OCI-LY7 (cell line): ENCODE measurements around the gene KCNA2. TPM values are rescaled to one million over a fixed set of nuclear protein-coding genes. Genes with fewer than 3 reads are reported as not detected.
A peak's percentile ranks its signal among the peaks of the same experiment; 100 is the strongest.

Experiments
- Bru-seq: library from RNA; stranded (reverse); fragments of 400-500 nt; gene quantifications from one replicate; lab custom pipeline; 2021; lab: Mats Ljungman, UMichigan
- BruChase-seq, 2 experiments: library from RNA; stranded (reverse); fragments of 400-500 nt; gene quantifications; one replicate each; lab custom pipeline; 2021; lab: Mats Ljungman, UMichigan
- BruUV-seq: library from RNA; stranded (reverse); fragments of 400-500 nt; replicated peaks from 2 replicates; lab custom pipeline; 2021; lab: Mats Ljungman, UMichigan
- CTCF ChIA-PET: fragments of 300-600 bp; sonication (Branson Sonifier 250); formaldehyde crosslinking; loops from one replicate; lab custom pipeline; 2022; ENCODE audit warnings: antibody characterized with exemption; ENCODE audit not compliant: unreplicated experiment; lab: Charles Lee
- POLR2A ChIA-PET: fragments of 300-600 bp; sonication (Branson Sonifier 250); formaldehyde crosslinking; loops from one replicate; lab custom pipeline; 2022; ENCODE audit warnings: antibody characterized with exemption; lab: Charles Lee
- DNase-seq: peaks from one replicate; pipeline ENCODE4 v3.0.0-alpha.2; 2015; ENCODE audit warnings: low spot score
- H2AFZ ChIP-seq: fragments of 200-600 bp; sonication (generic), shearing (Covaris generic); 2 replicates; pipeline ENCODE4 v1.6.1; 2014; ENCODE audit warnings: mild to moderate bottlenecking, antibody characterized with exemption, low read length, moderate library complexity
- H3K27ac ChIP-seq: fragments of 200-600 bp; sonication (generic); 2 replicates; pipeline ENCODE4 v1.5.1; 2014; ENCODE audit warnings: mixed run types, low read depth, mild to moderate bottlenecking, moderate library complexity, low read length, inconsistent platforms; ENCODE audit not compliant: poor library complexity, severe bottlenecking
- H3K36me3 ChIP-seq: fragments of 200-600 bp; sonication (generic); 2 replicates; pipeline ENCODE4 v1.6.1; 2014; ENCODE audit warnings: mild to moderate bottlenecking, antibody characterized with exemption, low read length, moderate library complexity, mixed read lengths; ENCODE audit not compliant: insufficient read depth
- H3K4me1 ChIP-seq: fragments of 200-600 bp; sonication (generic); 2 replicates; pipeline ENCODE4 v1.5.1; 2014; ENCODE audit warnings: mild to moderate bottlenecking, low read length; ENCODE audit not compliant: insufficient read depth, poor library complexity, severe bottlenecking
- H3K4me2 ChIP-seq: fragments of 200-600 bp; sonication (generic); 2 replicates; pipeline ENCODE4 v1.6.1; 2014; ENCODE audit warnings: mild to moderate bottlenecking, low read length
- H3K4me3 ChIP-seq: fragments of 200-600 bp; sonication (generic); 2 replicates; pipeline ENCODE4 v1.5.1; 2014; ENCODE audit warnings: mild to moderate bottlenecking, low read depth, low read length; ENCODE audit not compliant: poor library complexity, severe bottlenecking
- H3K79me2 ChIP-seq: fragments of 200-600 bp; sonication (generic); 2 replicates; pipeline ENCODE4 v1.6.1; 2016; ENCODE audit warnings: low read depth, mild to moderate bottlenecking, low read length, moderate library complexity, mixed read lengths; ENCODE audit not compliant: insufficient read depth
- H3K9me2 ChIP-seq: fragments of 200-600 bp; sonication (generic); 2 replicates; pipeline ENCODE4 v1.6.1; 2016; ENCODE audit warnings: mild to moderate bottlenecking, low read length, mixed read lengths; ENCODE audit not compliant: insufficient read depth
- H3K9me3 ChIP-seq: fragments of 200-600 bp; sonication (generic); 2 replicates; pipeline ENCODE4 v1.6.1; 2014; ENCODE audit warnings: mild to moderate bottlenecking, mixed run types, low read length, mixed read lengths
- H4K20me1 ChIP-seq: fragments of 200-600 bp; sonication (generic); 2 replicates; pipeline ENCODE4 v1.6.1; 2014; ENCODE audit warnings: mild to moderate bottlenecking, antibody characterized with exemption, low read length, moderate library complexity, mixed read lengths; ENCODE audit not compliant: insufficient read depth
- EZH2phosphoT487 ChIP-seq: fragments of 200-600 bp; sonication (generic); IDR thresholded peaks from 2 replicates; pipeline ENCODE4 v1.6.1; 2018; ENCODE audit warnings: low read depth, borderline replicate concordance, mild to moderate bottlenecking, mixed run types, antibody characterized with exemption, low read length, moderate library complexity, mixed read lengths
- intact Hi-C: fragments of 100-400 bp; cut with micrococcal nuclease; formaldehyde crosslinking; loops from one replicate; pipeline ENCODE4 v1.10.0; 2022; ENCODE audit not compliant: unreplicated experiment
- long read RNA-seq: library from polyadenylated mRNA; stranded (forward); transcript quantifications from one replicate; pipeline ENCODE4 v2.0.0, GENCODE V29; 2022
- total RNA-seq, 2 experiments: library from RNA; depleted of rRNA in 1 of 2; stranded (reverse); fragments of >200 nt in 1 of 2; shearing (Covaris generic) in 1 of 2; gene quantifications; 2 replicates each; pipeline ENCODE4 v1.2.3, GENCODE V29; 2014 to 2022
- TF ChIP-seq, protein P1 (sequence below): fragments of 200-600 bp; sonication (generic); conservative IDR thresholded peaks from 2 replicates; pipeline ENCODE4 v1.5.1; 2014; ENCODE audit warnings: mild to moderate bottlenecking, antibody characterized with exemption, low read length, moderate library complexity, mixed read lengths

Gene KCNA2
- total RNA-seq (2014; rRNA removed; shearing (Covaris generic)) = 0.13 and 0.22 TPM in 2 replicates
- total RNA-seq (2022) = 1.5 and 2.3 TPM in 2 replicates
- percentile 48 among the genes with signal in this experiment for Bru-seq, nascent RNA
- BruChase-seq, experiment 1, labeled RNA remaining after a 6-hour chase = percentile 52 among the genes with signal in this experiment
- percentile 57 among the genes with signal in this experiment for BruChase-seq, experiment 2, labeled RNA remaining after a 2-hour chase
- long read RNA-seq, partial matches to known transcripts = 0 of 3 reads
- long read RNA-seq, other reads (novel, unspliced or antisense) = 3 of 3 reads

DNA sequence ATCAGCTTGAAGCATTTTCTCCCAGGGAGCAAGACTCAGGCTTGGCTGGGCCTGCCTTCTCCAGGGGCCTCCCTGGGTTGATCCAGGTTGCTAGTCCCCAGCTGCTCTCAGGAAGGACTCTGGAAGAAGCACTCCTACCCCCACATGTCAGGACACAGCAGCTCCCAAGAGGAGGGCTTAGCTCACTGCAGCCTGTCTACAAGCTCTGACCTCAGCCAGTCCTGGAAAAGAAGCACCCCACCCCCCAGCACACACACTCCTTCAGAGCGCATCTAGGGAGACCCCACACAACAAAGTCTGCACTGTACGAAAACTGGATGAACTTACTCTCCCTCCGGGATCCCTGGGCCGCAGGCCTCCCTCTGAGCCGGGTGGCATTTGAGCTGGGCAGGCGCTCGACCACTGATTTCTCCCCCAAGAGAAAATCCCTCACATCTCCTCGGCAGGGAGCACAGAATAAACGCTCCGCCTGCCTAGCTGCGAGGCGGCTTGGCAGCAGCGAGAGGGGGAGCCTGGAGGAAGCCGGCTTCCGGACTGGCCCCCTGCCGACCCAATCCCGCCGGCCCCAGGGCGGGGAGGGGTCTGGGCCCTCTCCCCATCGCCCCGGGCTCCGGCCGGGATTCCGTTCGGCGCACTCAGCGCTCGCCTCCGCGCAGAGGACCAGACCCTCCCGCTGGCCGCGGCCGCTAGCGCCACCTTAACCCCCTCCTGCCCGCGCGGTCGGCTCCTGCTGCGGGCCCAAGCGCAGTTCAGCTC, at the start of gene KCNA2:
KCNA2 (minus strand) TSS at position 458 of the 756 bp plus-strand sequence. CDS start 1,576 bp downstream, outside the sequence.
- intact Hi-C loops = no loop called here

DNA sequence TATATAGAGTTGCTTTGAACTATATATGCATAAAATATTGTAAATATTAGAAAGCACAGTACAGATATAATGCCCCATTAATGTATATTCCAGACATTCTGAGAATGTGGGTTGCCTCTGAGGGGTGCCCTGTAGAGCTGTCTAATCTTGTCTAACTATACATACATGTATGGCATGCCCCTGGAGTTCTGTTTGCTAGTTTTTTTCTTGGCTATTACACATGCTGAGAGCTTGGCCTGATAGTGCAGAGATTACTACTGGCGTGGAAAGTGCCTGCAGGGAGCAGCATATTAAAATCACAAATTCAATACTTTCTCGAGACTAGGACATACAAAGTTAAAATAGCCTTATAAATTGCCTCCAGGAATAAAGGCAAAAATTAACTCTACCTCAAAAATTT, 44.5 kb upstream of the KCNA2 start:
- no peak overlapping the region for H3K27ac ChIP-seq
- peaks cover 8% of the 10 kb centered on the region for H3K4me1 ChIP-seq
- H3K4me3 ChIP-seq = no peak overlapping the region
- POLR2A ChIA-PET = interaction anchor here (0.9 to 10.4 kb wide), 2 partner anchors 9 to 14 kb away, joined by 3 to 86 read pairs; no protein-coding TSS in a partner anchor
- no peak for TF ChIP-seq EZH2phosphoT487
- TF ChIP-seq, protein P1, sequence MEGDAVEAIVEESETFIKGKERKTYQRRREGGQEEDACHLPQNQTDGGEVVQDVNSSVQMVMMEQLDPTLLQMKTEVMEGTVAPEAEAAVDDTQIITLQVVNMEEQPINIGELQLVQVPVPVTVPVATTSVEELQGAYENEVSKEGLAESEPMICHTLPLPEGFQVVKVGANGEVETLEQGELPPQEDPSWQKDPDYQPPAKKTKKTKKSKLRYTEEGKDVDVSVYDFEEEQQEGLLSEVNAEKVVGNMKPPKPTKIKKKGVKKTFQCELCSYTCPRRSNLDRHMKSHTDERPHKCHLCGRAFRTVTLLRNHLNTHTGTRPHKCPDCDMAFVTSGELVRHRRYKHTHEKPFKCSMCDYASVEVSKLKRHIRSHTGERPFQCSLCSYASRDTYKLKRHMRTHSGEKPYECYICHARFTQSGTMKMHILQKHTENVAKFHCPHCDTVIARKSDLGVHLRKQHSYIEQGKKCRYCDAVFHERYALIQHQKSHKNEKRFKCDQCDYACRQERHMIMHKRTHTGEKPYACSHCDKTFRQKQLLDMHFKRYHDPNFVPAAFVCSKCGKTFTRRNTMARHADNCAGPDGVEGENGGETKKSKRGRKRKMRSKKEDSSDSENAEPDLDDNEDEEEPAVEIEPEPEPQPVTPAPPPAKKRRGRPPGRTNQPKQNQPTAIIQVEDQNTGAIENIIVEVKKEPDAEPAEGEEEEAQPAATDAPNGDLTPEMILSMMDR = no peak
- H3K4me2 ChIP-seq = no peak overlapping the region
- H4K20me1 ChIP-seq = no peaks in the 10 kb centered on the region
- intact Hi-C loops = no loop called here
- no peaks in the 10 kb centered on the region for H3K9me3 ChIP-seq
- H2AFZ ChIP-seq = no peak overlapping the region
- H3K36me3 ChIP-seq = 0 out of 2 replicates have a peak, but pooled peaks cover 9% of the 10 kb centered on the region
- no peaks in the 10 kb centered on the region for H3K79me2 ChIP-seq
- H3K9me2 ChIP-seq = no peaks in the 10 kb centered on the region
- no peak for DNase-seq
- CTCF ChIA-PET = no interaction called here
- BruUV-seq = no TSS peak

More for the DNA sequence above, at the start of gene KCNA2:
- ChIA-PET CTCF (no interaction called here), POLR2A (no interaction called here)
- DNase-seq = no peak
- H3K36me3 ChIP-seq = no peaks in the 10 kb centered on the region
- H3K9me2 ChIP-seq = no peaks in the 10 kb centered on the region
- no peaks in the 10 kb centered on the region for H3K79me2 ChIP-seq
- H2AFZ ChIP-seq = no peak within 1 kb of the TSS
- H3K27ac ChIP-seq = no peak within 1 kb of the TSS
- no peaks in the 10 kb centered on the region for H4K20me1 ChIP-seq
- H3K4me3 ChIP-seq = no peak within 1 kb of the TSS
- no peaks in the 10 kb centered on the region for H3K9me3 ChIP-seq
- peak; percentile 15; the same call in 1 of the 2 replicates for TF ChIP-seq EZH2phosphoT487
- TF ChIP-seq, protein P1 = no peak
- BruUV-seq = no TSS peak
- H3K4me2 ChIP-seq = peak within 1 kb of the TSS; percentile 21; the same call in 1 of the 2 replicates
- H3K4me1 ChIP-seq = no peaks in the 10 kb centered on the region
